ENCODE measurements around the gene GLB1L2. TPM values are rescaled to one million over a fixed set of nuclear protein-coding genes. Genes with fewer than 3 reads are reported as not detected.

Gene GLB1L2
- total and polyA plus RNA-seq, 7 experiments from 2014 or later, result 0.26 to 2.4 (median 1.4) TPM

DNA sequence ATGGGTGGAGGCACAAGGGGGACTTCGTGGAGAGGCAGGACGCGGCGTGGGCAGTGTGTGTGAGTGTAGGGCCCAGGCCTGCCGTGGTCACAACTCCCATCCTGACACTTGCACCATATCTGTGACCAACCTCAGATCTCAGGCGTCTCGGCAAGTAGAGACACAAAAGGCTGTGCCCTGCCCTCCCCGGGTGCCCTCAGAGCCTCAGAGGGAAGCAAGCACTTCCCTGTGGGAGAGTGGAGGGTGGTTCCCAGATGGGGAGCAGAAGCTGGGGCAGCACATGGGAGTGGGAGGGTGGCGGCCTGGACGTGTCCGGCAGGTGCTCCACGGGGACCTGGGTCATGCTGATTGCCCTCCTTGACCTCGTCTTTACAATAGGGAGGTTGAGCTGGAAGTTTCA, 59.9 kb downstream of the GLB1L2 start:
- ATAC-seq, result no peak

DNA sequence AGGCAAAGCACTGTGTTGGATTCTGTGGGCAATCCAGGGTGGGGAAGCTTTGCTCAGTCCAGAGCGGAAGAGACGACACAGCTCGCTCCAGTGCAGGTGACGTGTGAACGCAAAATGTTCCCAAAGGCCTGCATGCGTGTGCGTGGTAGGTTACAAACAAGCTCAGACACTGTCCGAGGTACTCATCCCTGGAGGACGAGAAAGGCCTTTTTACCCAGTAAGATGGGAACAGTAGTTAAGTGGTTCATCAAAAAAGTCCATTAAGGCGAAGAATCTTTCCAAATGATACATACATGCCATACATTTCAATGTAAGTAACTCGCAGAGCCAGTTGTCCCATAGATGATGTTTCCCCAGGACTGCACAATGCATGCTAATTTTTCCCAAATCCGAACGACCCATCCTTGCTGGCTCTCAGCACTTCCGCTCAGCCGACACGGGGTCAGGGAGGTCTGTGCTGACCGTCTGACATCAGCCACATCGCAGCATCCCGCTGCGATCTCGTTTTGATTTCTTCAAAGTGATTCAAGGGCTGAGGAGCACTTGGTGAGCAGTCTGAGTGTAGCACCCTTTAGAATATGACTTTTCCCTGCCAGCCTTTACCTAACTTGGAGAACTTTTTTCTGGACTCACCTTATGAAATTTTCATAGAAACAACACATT, 61.3 kb downstream of the GLB1L2 start:
- H3K9me3 Mint-ChIP-seq, result no peaks in the 10 kb centered on the region
- H3K4me3 ChIP-seq (ENCODE audit: low read length), result no peak overlapping the region
- H3K27me3 Mint-ChIP-seq, result peaks cover 0 to 14% (median 2%) of the 10 kb centered on the region in 5 donors
- ChIA-PET CTCF (no interaction called here), POLR2A (no interaction called here)
- H3K4me3 Mint-ChIP-seq, result no peak overlapping the region
- H3K4me1 Mint-ChIP-seq, result no peaks in the 10 kb centered on the region
- no peak overlapping the region for H3K27ac ChIP-seq (ENCODE audit: low read depth, low read length)
- no peaks in the 10 kb centered on the region for H3K36me3 Mint-ChIP-seq
- peaks cover 0 to 4% of the 10 kb centered on the region in 2 donors for H3K4me1 ChIP-seq (ENCODE audit: control insufficient read depth in 2 of 2, insufficient read depth in 2 of 2, low read length in 2 of 2)
- no peaks in the 10 kb centered on the region for H3K27me3 ChIP-seq (ENCODE audit: control insufficient read depth in 2 of 2, insufficient read depth in 2 of 2, low read length in 2 of 2)
- H3K36me3 ChIP-seq (ENCODE audit: control insufficient read depth in 2 of 3, insufficient read depth in 3 of 3, low read length in 3 of 3), result no peaks in the 10 kb centered on the region
- H3K27ac Mint-ChIP-seq, result no peak overlapping the region
- DNase-seq, result no peak
- intact Hi-C loops (cut with micrococcal nuclease), result no loop called here
- no peaks in the 10 kb centered on the region for H3K9me3 ChIP-seq (ENCODE audit: control insufficient read depth in 2 of 3, low read length in 3 of 3)
- no peak for ATAC-seq

More for the DNA sequence above, 59.9 kb downstream of the GLB1L2 start:
- Mint-ChIP-seq H3K4me1 (peaks cover 8 to 11% (median 9%) of the 10 kb centered on the region in 7 donors), H3K9me3 (no peaks in the 10 kb centered on the region), H3K4me3 (no peak overlapping the region), H3K27me3 (peaks cover 0 to 13% (median 2%) of the 10 kb centered on the region in 5 donors), H3K27ac (no peak overlapping the region), H3K36me3 (no peaks in the 10 kb centered on the region)
- Histone ChIP-seq H3K27me3 (ENCODE audit: control insufficient read depth in 2 of 2, insufficient read depth in 2 of 2, low read length in 2 of 2) (no peaks in the 10 kb centered on the region), H3K27ac (ENCODE audit: low read depth, low read length) (no peak overlapping the region), H3K36me3 (ENCODE audit: control insufficient read depth in 2 of 3, insufficient read depth in 3 of 3, low read length in 3 of 3) (no peaks in the 10 kb centered on the region), H3K4me1 (ENCODE audit: control insufficient read depth in 2 of 2, insufficient read depth in 2 of 2, low read length in 2 of 2) (peaks cover 7 to 18% of the 10 kb centered on the region in 2 donors), H3K4me3 (ENCODE audit: low read length) (no peak overlapping the region), H3K9me3 (ENCODE audit: control insufficient read depth in 2 of 3, low read length in 3 of 3) (no peaks in the 10 kb centered on the region)
- DNase-seq, result no peak
- ChIA-PET POLR2A (no interaction called here), CTCF (no interaction called here)
- intact Hi-C loops (cut with micrococcal nuclease), result no loop called here

DNA sequence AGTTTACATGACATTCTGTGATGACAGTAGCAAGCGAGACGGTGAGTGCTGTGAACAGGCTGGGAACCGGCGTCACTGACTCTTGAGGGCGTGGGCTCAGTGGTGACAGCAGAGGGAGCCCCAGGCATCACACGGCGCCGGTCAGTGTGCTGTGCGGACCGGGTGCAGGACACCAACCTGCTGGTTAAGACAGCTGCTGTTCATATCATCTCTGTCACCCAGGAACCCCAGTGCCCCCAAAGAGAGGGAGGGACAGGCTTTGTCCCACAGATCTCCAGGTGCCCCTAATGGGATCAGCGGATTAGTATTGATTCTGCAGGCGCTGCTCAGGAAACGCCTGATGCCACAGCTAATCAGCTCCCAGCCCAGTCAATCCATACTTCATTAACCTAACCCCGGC, 61.9 kb downstream of the GLB1L2 start:
- H3K4me1 ChIP-seq (ENCODE audit: control insufficient read depth in 2 of 2, insufficient read depth in 2 of 2, low read length in 2 of 2), result peaks cover 0 to 3% of the 10 kb centered on the region in 2 donors
- CTCF ChIA-PET, result no interaction called here
- no peak overlapping the region for H3K4me3 ChIP-seq (ENCODE audit: low read length)
- no peak overlapping the region for H3K27ac Mint-ChIP-seq
- H3K36me3 Mint-ChIP-seq, result no peaks in the 10 kb centered on the region
- no peaks in the 10 kb centered on the region for H3K9me3 ChIP-seq (ENCODE audit: control insufficient read depth in 2 of 3, low read length in 3 of 3)
- DNase-seq, result no peak
- POLR2A ChIA-PET, result no interaction called here
- H3K36me3 ChIP-seq (ENCODE audit: control insufficient read depth in 2 of 3, insufficient read depth in 3 of 3, low read length in 3 of 3), result no peaks in the 10 kb centered on the region
- no peak for ATAC-seq
- intact Hi-C loops (cut with micrococcal nuclease), result no loop called here
- H3K27me3 Mint-ChIP-seq, result peaks cover 0 to 19% (median 2%) of the 10 kb centered on the region in 5 donors
- no peaks in the 10 kb centered on the region for H3K4me1 Mint-ChIP-seq
- no peaks in the 10 kb centered on the region for H3K9me3 Mint-ChIP-seq
- no peaks in the 10 kb centered on the region for H3K27me3 ChIP-seq (ENCODE audit: control insufficient read depth in 2 of 2, insufficient read depth in 2 of 2, low read length in 2 of 2)
- H3K27ac ChIP-seq (ENCODE audit: low read depth, low read length), result no peak overlapping the region
- H3K4me3 Mint-ChIP-seq, result no peak overlapping the region

DNA sequence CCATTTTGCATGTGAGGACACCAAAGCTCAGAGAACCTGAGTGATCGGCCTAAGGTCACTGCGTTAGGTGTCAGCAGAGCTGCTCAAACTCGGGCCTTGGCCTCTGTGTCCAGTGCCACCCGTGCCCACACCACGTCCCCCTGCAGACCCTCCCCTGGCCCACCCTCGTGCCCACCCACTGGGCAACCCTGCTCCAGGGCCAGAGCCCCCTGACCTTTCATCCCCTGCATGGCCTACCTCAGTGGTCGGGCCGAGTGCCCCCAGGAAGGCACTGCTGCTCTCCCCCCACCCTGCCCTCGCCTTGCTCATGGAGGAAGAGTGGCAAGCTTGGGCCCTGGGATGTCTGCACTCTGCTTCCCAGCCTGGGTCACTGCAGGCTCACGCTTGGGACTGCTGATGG, 62.5 kb downstream of the GLB1L2 start:
- DNase-seq, result no peak
- Mint-ChIP-seq H3K27me3 (peaks cover 0 to 19% (median 0%) of the 10 kb centered on the region in 5 donors), H3K9me3 (no peaks in the 10 kb centered on the region), H3K36me3 (no peaks in the 10 kb centered on the region), H3K27ac (no peak overlapping the region), H3K4me1 (no peaks in the 10 kb centered on the region), H3K4me3 (no peak overlapping the region)
- Histone ChIP-seq H3K9me3 (ENCODE audit: control insufficient read depth in 2 of 3, low read length in 3 of 3) (no peaks in the 10 kb centered on the region), H3K36me3 (ENCODE audit: control insufficient read depth in 2 of 3, insufficient read depth in 3 of 3, low read length in 3 of 3) (no peaks in the 10 kb centered on the region), H3K4me3 (ENCODE audit: low read length) (no peak overlapping the region), H3K27ac (ENCODE audit: low read depth, low read length) (no peak overlapping the region), H3K27me3 (ENCODE audit: control insufficient read depth in 2 of 2, insufficient read depth in 2 of 2, low read length in 2 of 2) (no peaks in the 10 kb centered on the region), H3K4me1 (ENCODE audit: control insufficient read depth in 2 of 2, insufficient read depth in 2 of 2, low read length in 2 of 2) (no peaks in the 10 kb centered on the region)
- ChIA-PET CTCF (no interaction called here), POLR2A (no interaction called here)
- no peak for ATAC-seq
- intact Hi-C loops (cut with micrococcal nuclease), result no loop called here

DNA sequence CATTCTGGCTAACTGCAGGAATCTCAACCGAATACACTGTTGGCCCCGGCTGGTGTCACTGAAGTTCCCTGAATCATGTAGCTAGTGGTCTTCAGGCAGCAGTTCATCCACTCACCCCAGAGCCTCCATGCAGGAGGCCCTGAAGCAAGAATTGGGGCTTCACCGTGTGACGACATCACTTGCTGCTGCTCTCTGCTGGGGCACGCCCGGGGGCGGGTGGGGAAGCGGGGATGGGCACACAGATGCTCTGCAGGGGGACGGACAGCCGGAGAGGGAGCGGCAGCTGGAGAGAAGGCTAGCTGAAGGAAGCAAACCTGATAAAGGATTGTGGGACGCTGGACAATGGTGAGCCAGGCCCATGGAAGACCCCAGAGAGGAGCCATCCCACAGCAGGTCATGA, 63.2 kb downstream of the GLB1L2 start:
- H3K4me1 ChIP-seq (ENCODE audit: control insufficient read depth in 2 of 2, insufficient read depth in 2 of 2, low read length in 2 of 2), result no peaks in the 10 kb centered on the region
- intact Hi-C loops (cut with micrococcal nuclease), result no loop called here
- no peak overlapping the region for H3K27ac ChIP-seq (ENCODE audit: low read depth, low read length)
- no peak overlapping the region for H3K4me3 Mint-ChIP-seq
- DNase-seq, result no peak
- no peak overlapping the region for H3K27ac Mint-ChIP-seq
- POLR2A ChIA-PET, result no interaction called here
- H3K36me3 ChIP-seq (ENCODE audit: control insufficient read depth in 2 of 3, insufficient read depth in 3 of 3, low read length in 3 of 3), result no peaks in the 10 kb centered on the region
- H3K36me3 Mint-ChIP-seq, result no peaks in the 10 kb centered on the region
- ATAC-seq, result no peak
- H3K4me1 Mint-ChIP-seq, result peaks cover 0 to 1% (median 0%) of the 10 kb centered on the region in 7 donors
- no peak overlapping the region for H3K4me3 ChIP-seq (ENCODE audit: low read length)
- H3K27me3 ChIP-seq (ENCODE audit: control insufficient read depth in 2 of 2, insufficient read depth in 2 of 2, low read length in 2 of 2), result no peaks in the 10 kb centered on the region
- CTCF ChIA-PET, result no interaction called here
- no peaks in the 10 kb centered on the region for H3K9me3 Mint-ChIP-seq
- H3K9me3 ChIP-seq (ENCODE audit: control insufficient read depth in 2 of 3, low read length in 3 of 3), result no peaks in the 10 kb centered on the region
- H3K27me3 Mint-ChIP-seq, result peaks cover 0 to 17% (median 0%) of the 10 kb centered on the region in 5 donors

DNA sequence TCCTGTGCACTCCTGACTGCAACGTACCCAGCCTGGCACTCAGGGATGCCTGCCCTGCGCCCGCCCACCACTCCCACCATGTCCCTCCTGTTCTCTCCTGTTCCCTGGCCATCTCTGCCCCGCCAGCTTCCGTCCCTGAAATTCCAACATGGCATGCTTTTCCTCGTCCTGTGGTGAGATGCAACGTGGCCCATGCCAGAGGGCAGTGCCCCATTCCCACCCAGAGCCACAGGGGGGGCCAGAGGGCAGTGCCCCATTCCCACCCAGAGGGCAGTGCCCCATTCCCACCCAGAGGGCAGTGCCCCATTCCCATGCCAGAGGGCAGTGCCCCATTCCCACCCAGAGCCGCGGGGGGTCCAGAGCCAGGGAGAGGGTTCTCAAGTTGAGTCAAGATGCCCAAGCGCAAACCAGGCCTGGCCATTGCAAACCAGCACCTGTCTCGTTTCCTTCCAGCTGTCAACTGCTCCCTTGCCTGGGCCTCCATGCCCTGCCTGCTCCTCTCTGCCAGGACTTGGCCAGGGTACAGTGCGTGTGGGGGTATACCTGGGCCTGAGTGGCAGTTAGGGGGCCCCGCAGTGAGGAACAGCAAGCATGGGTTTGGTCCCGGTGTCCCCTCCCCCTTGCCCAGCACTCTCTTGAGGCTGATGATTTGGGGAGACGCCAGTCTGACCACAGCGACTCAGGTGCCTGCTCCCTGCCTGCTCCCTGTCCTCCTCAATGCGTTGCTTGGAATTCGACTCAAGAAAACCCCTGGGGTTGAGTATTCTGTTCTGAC, 65.7 kb downstream of the GLB1L2 start:
- ATAC-seq (no peak), DNase-seq (no peak)
- peaks cover 3 to 30% (median 8%) of the 10 kb centered on the region in 5 donors for H3K27me3 Mint-ChIP-seq
- no peaks in the 10 kb centered on the region for H3K36me3 ChIP-seq (ENCODE audit: control insufficient read depth in 2 of 3, insufficient read depth in 3 of 3, low read length in 3 of 3)
- H3K4me1 Mint-ChIP-seq, result peaks cover 0 to 4% (median 0%) of the 10 kb centered on the region in 7 donors
- H3K27me3 ChIP-seq (ENCODE audit: control insufficient read depth in 2 of 2, insufficient read depth in 2 of 2, low read length in 2 of 2), result no peaks in the 10 kb centered on the region
- intact Hi-C loops (cut with micrococcal nuclease), result no loop called here
- H3K4me3 Mint-ChIP-seq, result no peak overlapping the region
- no peak overlapping the region for H3K27ac Mint-ChIP-seq
- no peak overlapping the region for H3K4me3 ChIP-seq (ENCODE audit: low read length)
- H3K27ac ChIP-seq (ENCODE audit: low read depth, low read length), result no peak overlapping the region
- H3K36me3 Mint-ChIP-seq, result no peaks in the 10 kb centered on the region
- H3K9me3 Mint-ChIP-seq, result no peaks in the 10 kb centered on the region
- no peaks in the 10 kb centered on the region for H3K9me3 ChIP-seq (ENCODE audit: control insufficient read depth in 2 of 3, low read length in 3 of 3)
- H3K4me1 ChIP-seq (ENCODE audit: control insufficient read depth in 2 of 2, insufficient read depth in 2 of 2, low read length in 2 of 2), result no peaks in the 10 kb centered on the region
- CTCF ChIA-PET, result no interaction called here
- POLR2A ChIA-PET, result no interaction called here

DNA sequence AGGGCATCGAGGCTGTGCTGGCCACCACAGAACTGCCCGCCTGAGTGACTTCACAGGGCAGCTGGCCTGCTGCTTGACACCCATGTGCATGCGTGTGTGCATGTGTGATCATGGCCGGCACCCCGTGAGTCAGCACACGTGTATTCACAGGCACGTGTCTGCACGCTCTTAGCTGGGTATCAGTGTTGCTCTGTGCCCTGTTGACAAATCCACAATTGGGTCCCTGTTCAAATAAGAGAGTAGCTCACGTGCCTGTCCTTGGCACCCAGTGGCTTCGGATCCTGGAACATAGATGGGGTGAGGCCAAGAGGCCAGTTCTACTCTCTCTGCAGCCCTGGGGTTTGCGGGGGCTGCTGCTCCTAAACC, 66.3 kb downstream of the GLB1L2 start:
- POLR2A ChIA-PET, result no interaction called here
- Mint-ChIP-seq H3K36me3 (no peaks in the 10 kb centered on the region), H3K4me1 (peaks cover 0 to 4% (median 0%) of the 10 kb centered on the region in 7 donors), H3K9me3 (no peaks in the 10 kb centered on the region), H3K27ac (no peak overlapping the region), H3K27me3 (peaks cover 3 to 30% (median 10%) of the 10 kb centered on the region in 5 donors), H3K4me3 (no peak overlapping the region)
- Histone ChIP-seq H3K27ac (ENCODE audit: low read depth, low read length) (no peak overlapping the region), H3K9me3 (ENCODE audit: control insufficient read depth in 2 of 3, low read length in 3 of 3) (no peaks in the 10 kb centered on the region), H3K27me3 (ENCODE audit: control insufficient read depth in 2 of 2, insufficient read depth in 2 of 2, low read length in 2 of 2) (no peaks in the 10 kb centered on the region), H3K4me3 (ENCODE audit: low read length) (no peak overlapping the region), H3K4me1 (ENCODE audit: control insufficient read depth in 2 of 2, insufficient read depth in 2 of 2, low read length in 2 of 2) (no peaks in the 10 kb centered on the region), H3K36me3 (ENCODE audit: control insufficient read depth in 2 of 3, insufficient read depth in 3 of 3, low read length in 3 of 3) (no peaks in the 10 kb centered on the region)
- ATAC-seq (no peak), DNase-seq (no peak)
- intact Hi-C loops (cut with micrococcal nuclease), result no loop called here
- CTCF ChIA-PET, result no interaction called here

Measured in naive thymus-derived CD4-positive, alpha-beta T cell (primary cell).